GM18858 (cell line): ENCODE results near the gene PTCHD1.

Experiments
- ATAC-seq: cut with Tn5 transposase; IDR thresholded peaks from one replicate; pipeline ENCODE4 v1.9.1; 2021; ENCODE audit not compliant: unreplicated experiment

Gene PTCHD1

DNA sequence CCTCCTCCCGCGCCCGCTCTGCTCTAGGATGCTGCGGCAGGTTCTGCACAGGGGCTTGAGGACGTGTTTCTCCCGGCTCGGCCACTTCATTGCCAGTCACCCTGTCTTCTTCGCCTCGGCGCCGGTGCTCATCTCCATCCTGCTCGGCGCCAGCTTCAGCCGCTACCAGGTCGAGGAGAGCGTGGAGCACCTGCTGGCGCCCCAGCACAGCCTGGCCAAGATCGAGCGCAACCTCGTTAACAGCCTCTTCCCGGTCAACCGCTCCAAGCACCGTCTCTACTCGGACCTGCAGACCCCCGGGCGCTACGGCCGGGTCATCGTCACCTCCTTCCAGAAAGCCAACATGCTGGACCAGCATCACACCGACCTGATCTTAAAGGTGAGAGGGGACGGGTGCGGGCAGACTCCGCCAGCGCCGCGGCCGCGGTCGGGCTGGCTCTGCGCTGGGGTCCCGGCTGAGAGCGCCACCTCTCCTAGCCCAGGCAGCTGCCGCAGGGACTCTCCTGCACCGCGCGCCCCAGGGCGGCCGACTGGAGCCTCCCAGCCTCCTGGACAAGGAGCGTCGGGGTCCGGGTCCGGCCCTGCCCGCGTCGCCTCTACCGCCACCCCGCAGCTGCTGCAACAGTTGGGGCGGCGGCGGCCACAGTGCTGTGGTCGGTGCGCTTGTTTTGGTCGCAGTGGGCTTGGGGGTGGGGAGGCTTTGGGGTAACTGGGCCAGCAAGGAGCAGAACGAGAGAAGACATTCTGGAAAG lies at the start of gene PTCHD1:
PTCHD1 (plus strand) TSS at position 2 of the 752 bp plus-strand sequence; CDS start at position 29, 27 bp downstream.
- no peak for ATAC-seq

DNA sequence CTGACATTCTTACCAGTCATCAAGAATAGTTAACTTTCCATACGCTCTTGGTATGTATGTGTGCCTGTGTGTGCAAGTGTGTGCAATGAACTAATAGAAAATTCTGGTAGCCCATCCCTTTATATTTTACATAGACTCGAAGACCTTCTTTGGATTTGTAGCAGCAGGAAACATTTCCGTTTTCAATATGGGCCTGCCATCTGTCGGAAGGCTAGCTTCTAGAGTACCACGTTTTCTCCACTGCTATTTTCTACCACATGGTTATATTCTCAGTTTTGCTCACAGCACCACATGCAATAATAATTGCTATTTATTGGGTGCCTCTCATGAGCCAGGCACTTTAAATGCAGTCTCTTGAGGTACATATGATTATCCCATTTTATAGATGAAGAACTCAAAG lies 47.9 kb upstream of the PTCHD1 start:
- no peak for ATAC-seq

GRCh38 chrX:23287191-23287725 lies 47.4 kb upstream of the PTCHD1 start:
- no peak for ATAC-seq

GRCh38 chrX:23292354-23292987 lies 42.2 kb upstream of the PTCHD1 start:
- no peak for ATAC-seq

- no peak for ATAC-seq
Observed at GRCh38 chrX:23292988-23293651, 41.5 kb upstream of the PTCHD1 start.

DNA sequence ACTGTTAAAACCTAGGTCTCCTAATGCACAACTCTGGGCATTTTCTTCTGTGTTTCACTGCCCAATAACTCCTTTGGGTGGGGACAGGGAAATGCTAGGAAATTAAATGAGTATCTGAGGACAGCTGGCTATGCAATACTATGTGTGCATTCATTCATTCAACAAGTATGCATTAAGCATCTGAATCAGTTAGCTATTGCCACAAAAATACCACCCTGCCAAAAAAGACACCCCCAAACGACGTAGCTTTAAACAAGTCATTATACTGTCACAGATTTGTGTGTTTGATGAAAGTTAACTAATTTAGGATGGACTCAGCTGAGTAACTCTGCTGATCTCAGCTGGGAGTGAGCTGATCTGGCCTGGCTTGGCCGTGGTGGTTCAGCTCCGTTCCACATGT lies 29.8 kb upstream of the PTCHD1 start:
- ATAC-seq, result no peak

- no peak for ATAC-seq
Observed at GRCh38 chrX:23311731-23312130, 22.9 kb upstream of the PTCHD1 start.

- no peak for ATAC-seq
Observed at GRCh38 chrX:23312136-23312535, 22.5 kb upstream of the PTCHD1 start.

DNA sequence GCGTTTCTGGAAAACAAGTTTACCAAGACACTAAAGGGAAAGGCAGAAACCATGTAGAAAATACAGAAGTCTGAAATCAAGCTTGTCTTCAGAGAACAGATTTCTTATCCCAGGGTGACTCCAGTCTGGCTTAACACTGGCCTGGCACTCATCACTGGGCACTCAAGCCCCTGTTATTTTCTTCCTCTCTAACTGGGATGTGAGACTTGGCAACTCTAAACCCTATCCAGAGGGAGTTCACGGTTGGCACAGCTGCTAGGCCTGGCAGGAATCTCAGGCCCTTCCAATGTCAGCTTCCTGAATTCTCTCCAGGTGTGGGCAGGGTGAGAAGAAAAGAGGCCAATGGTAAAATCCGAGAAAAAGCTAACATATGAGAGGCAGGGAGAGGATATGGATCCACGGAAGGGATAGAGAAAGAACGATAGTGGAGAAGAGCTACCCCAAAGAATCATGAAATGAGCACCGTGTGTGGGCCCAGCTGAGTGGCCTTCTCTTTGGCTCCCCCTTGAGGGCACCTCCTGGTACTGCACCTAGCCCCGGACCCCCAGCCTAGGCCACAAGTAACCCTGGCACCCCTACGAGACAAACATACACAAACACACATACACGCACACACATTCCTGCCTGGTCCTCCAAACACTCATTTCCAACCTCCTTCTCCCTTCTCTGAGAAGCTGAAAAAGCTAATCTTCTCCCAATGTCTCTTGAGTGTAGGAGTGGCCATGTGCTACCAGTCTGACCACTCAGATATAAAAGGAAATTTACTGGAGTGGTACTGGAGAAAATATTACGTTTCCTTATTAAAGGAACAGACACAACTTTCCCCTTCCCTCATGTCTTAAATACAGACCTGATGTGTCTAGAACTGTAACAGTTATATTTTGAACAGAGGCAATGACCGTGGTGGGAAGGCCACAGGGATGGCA lies 16.6 kb upstream of the PTCHD1 start:
- no peak for ATAC-seq

DNA sequence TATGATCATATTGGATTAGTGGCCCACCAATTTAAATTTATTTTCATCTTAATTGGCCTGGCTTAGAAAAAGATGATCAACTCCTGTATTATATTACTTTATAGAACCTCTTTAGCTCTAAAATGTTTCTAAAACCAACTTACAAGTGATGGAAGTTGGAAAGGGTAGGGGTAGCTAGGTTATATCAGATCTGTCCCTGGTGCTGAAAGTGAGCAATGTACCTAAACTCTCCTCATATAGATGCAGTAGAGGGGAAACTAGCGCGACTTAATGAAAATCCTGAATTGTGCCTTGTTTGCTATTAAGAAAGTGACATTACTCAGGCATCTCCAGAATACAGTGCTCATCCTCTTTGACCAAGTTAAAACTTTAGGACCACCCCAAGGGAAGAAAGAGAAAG lies 7.5 kb upstream of the PTCHD1 start:
- ATAC-seq, result no peak

- no peak for ATAC-seq
Observed at GRCh38 chrX:23331701-23332100, 2.9 kb upstream of the PTCHD1 start.

DNA sequence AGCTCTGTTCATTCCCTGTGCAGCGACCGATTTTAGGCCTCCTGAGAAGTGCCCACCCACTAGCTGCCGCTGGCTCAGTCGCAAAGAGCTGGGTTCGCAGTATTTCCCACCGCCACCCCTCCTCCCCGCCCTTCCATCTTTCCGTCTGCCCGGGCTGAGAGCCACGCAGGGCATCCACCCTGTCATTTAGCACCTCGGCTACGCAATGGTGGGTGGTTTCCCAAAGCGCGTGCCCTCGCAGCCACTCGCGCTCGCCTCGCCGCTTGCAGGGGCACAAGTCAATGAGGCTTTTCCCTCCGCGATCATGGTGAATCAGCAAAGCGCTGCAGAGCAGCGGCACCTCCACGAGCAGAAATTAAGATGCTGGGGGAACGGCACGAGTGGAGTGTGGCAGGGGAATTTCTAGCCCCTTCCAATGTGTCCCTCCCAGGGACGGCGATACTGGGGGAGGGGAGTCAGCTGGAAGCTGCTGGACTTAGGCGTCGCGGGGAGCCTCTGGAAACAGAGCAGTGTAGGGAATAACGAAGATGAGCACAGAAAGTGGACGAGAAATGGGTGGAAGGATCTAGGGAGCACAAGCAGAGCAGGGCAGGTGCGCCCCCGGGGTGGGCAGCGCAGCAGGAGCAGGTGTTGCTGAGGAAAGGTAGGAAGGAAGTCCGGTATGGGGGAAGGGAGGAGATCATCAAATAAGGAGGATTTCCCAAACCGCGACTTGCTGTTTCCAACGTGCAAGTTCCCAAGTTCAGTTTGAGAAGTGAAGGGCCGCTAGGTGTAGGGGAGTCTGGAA lies 2.4 kb upstream of the PTCHD1 start:
- ATAC-seq, result no peak

DNA sequence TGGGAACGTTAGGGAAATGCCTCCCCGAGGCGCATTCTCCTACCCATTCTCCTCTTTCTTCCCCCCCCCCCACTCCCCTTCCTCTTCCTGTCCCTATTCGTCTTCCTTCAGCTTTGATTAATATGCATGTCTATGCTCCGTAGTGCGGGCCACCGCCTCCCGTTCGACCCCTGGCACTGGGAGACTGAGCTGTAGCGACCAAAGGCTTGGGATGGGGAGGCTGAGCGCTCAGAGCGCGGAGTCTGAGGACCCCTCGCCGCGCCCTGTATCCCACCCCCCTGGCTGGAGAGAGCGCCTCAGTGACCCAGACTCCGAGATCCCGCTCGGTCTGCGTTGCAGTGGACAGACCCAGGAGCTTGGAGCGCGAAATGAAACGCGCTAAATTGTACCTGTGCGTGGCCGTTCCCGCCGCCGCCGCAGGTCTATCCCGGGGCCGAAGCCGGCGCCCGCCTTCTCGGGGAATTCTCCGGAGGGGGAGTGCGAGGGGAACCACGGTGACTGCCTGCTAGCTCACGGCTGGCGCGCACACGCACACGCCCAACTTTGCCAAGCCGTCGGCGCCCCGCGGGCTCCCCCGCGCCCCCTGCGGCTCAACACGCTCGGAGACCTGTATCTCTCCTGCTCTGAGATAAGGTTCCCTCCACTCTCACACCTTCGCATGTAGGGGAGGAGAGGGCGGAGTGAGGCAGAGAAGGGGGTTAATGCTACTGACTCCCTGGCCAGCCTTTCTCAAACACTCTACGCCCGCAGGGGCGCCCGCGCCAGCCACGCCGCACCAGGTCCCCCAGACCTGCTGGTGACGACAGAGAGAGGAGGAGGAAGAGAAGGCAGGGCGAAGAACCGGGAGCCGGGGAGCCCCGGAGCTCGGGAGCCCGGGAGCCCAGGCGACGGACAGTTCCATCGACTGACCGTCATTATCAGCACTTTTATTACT lies 1.5 kb upstream of the PTCHD1 start:
- ATAC-seq, result no peak

GRCh38 chrX:23333842-23334520 lies 668 bp upstream of the PTCHD1 start:
- ATAC-seq, result no peak

- ATAC-seq, result no peak
Observed at GRCh38 chrX:23334521-23334847, 165 bp upstream of the PTCHD1 start.

GRCh38 chrX:23338334-23338733 lies 3.7 kb downstream of the PTCHD1 start:
- ATAC-seq, result no peak

DNA sequence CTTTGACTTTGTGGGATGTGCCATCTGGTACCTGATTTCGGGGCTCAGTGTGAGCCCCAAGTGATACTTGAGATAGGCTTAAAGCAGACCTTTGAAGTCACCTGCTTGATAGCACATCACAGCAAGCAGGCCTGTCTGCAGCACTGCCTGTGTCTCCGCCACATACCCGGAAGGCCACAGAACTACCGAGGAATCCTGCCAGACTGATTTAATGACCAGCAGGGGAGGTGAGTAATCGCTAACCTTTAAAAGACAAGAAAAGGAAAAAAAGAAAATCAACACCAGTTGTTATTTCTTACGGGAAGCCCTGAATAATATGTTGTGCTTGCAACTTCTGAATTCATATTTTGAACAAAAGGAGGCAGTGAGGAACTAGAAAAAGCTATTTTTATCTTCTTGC lies 6.8 kb downstream of the PTCHD1 start:
- ATAC-seq, result no peak

DNA sequence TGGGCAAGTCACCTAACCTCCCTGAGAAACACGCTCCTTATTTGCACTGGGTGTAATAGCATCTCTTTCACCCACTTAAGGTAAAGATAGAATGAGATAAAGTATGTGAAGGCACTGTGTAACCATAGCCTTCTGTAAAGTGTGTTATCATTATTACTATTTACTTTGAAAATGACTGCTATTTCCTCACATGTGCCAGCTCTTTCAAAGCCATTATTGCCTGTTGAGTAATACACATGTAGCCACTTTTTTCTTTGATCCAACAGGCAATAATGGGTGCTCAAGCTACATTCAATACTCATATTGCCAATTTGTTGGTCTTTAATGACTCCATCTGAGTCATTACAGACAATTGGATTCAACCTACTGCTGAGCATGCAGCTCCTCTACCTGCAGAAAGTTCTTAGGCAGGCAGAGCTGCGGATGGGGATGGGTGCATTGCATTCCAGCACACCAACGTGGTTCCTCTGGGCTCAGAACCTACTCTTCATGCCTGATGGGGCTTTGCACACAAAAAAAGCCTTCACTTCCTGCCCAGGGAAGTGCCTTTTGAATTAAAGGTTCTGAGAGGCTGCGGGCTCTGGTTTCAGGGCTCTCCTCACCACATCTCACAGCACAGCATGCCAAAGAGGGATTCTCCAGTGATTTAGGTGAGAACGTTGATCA lies 9.7 kb downstream of the PTCHD1 start:
- no peak for ATAC-seq
